SKM-1 (cell line): ENCODE results near the gene C17orf67.
A peak's percentile ranks its signal among the peaks of the same experiment; 100 is the strongest.
"Not testable (repeated sequence)": the region's sequence is repeated elsewhere in the genome, so short reads cannot be mapped to it uniquely, and the experiment has no call there.

Experiments used
- DNase-seq: peaks from one replicate; lab custom pipeline; 2025; ENCODE audit not compliant: unreplicated experiment; lab: John Stamatoyannopoulos, UW

C17orf67 gene

GRCh38 chr17:56778898-56779297, 54.8 kb downstream of the C17orf67 start:
- DNase-seq = no peak

- DNase-seq = no peak
These were observed 55.9 kb downstream of the C17orf67 start for GRCh38 chr17:56777859-56778258.

GRCh38 chr17:56774650-56775049, 59.1 kb downstream of the C17orf67 start:
- no peak for DNase-seq

- no peak for DNase-seq
These were observed 60.6 kb downstream of the C17orf67 start for GRCh38 chr17:56773124-56773523.

- DNase-seq = no peak
These were observed 61.3 kb downstream of the C17orf67 start for GRCh38 chr17:56772442-56772841.

GRCh38 chr17:56771975-56772374, 61.7 kb downstream of the C17orf67 start:
- DNase-seq = no peak

- DNase-seq = no peak
These were observed 62.2 kb downstream of the C17orf67 start for GRCh38 chr17:56771563-56771962.

- no peak for DNase-seq
These were observed 63.3 kb downstream of the C17orf67 start for GRCh38 chr17:56770427-56770826.

- DNase-seq = no peak
These were observed 68.3 kb downstream of the C17orf67 start for GRCh38 chr17:56765449-56765848.

- no peak for DNase-seq
These were observed 70.7 kb downstream of the C17orf67 start for GRCh38 chr17:56762988-56763387.

GRCh38 chr17:56762144-56762543, 71.6 kb downstream of the C17orf67 start:
- no peak for DNase-seq

- DNase-seq = no peak
These were observed 72.3 kb downstream of the C17orf67 start for GRCh38 chr17:56761387-56761786.

- DNase-seq = not testable (repeated sequence)
These were observed 76.1 kb downstream of the C17orf67 start for GRCh38 chr17:56757611-56758010.

- DNase-seq = no peak
These were observed 77.2 kb downstream of the C17orf67 start for GRCh38 chr17:56756536-56756935.

GRCh38 chr17:56755310-56755709, 78.4 kb downstream of the C17orf67 start:
- no peak for DNase-seq

GRCh38 chr17:56754523-56755208, 79.1 kb downstream of the C17orf67 start:
- no peak for DNase-seq

- no peak for DNase-seq
These were observed 81.4 kb downstream of the C17orf67 start for GRCh38 chr17:56752263-56752836.

- no peak for DNase-seq
These were observed 82.5 kb downstream of the C17orf67 start for GRCh38 chr17:56751145-56751738.

GRCh38 chr17:56744721-56745120, 89.0 kb downstream of the C17orf67 start:
- DNase-seq = peak; percentile 44

GRCh38 chr17:56742601-56743000, 91.1 kb downstream of the C17orf67 start:
- no peak for DNase-seq
